AG09309 (cell line): ENCODE data around the gene DGKH.

Experiments
- DNase-seq: peaks from one replicate; pipeline ENCODE4 v3.0.0-alpha.2; 2010; ENCODE audit warnings: low read depth
- H3K4me3 ChIP-seq: 2 replicates; pipeline ENCODE4 v1.5.1; 2011; ENCODE audit warnings: mild to moderate bottlenecking, low read depth, low read length, moderate library complexity; ENCODE audit not compliant: control insufficient read depth
- CTCF ChIP-seq: IDR thresholded peaks from 2 replicates; pipeline ENCODE4 v1.5.1; 2011; ENCODE audit warnings: mild to moderate bottlenecking, low read depth, low read length, inconsistent platforms; ENCODE audit not compliant: insufficient read depth, control insufficient read depth; ENCODE audit errors: missing control alignments

DGKH gene

GRCh38 chr13:42047561-42048341 is 697 bp upstream of the DGKH start:
- no peak for DNase-seq
- H3K4me3 ChIP-seq = peak overlapping the region; percentile 79
- TF ChIP-seq CTCF = no peak

GRCh38 chr13:42048684-42049453 is 421 bp downstream of the DGKH start:
- DNase-seq = no peak
- H3K4me3 ChIP-seq = peak overlapping the region; percentile 79
- TF ChIP-seq CTCF = no peak

GRCh38 chr13:42049454-42049813 is 986 bp downstream of the DGKH start:
- DNase-seq = no peak
- H3K4me3 ChIP-seq = peak overlapping the region; percentile 79
- TF ChIP-seq CTCF = no peak

GRCh38 chr13:42054798-42055499 is 6.5 kb downstream of the DGKH start:
- no peak overlapping the region for H3K4me3 ChIP-seq
- TF ChIP-seq CTCF = no peak

GRCh38 chr13:42055500-42056085 is 7.1 kb downstream of the DGKH start:
- no peak overlapping the region for H3K4me3 ChIP-seq
- DNase-seq = no peak
- TF ChIP-seq CTCF = no peak

More at GRCh38 chr13:42054798-42055499, 6.5 kb downstream of the DGKH start:
- no peak for DNase-seq

- DNase-seq = no peak
- no peak for TF ChIP-seq CTCF
Observed at GRCh38 chr13:42056146-42056545, 7.7 kb downstream of the DGKH start.

More at GRCh38 chr13:42056146-42056545, 7.7 kb downstream of the DGKH start:
- H3K4me3 ChIP-seq = no peak overlapping the region
